H1 (cell line): ENCODE results near the gene NME7. TPM values are rescaled to one million over a fixed set of nuclear protein-coding genes. Genes with fewer than 3 reads are reported as not detected.

Experiments used
- CTCF ChIA-PET: fragments of 300-600 bp; sonication (Branson Sonifier 250); formaldehyde crosslinking; loops from one replicate; lab custom pipeline; 2021; ENCODE audit not compliant: partially characterized antibody; lab: Charles Lee
- POLR2A ChIA-PET: fragments of 300-600 bp; sonication (Branson Sonifier 250); formaldehyde crosslinking; loops from one replicate; lab custom pipeline; 2021; ENCODE audit warnings: inconsistent platforms; ENCODE audit not compliant: partially characterized antibody; lab: Charles Lee
- DNase-seq, 2 experiments: peaks; one replicate each; pipeline versions ENCODE4 v3.0.0 to v3.0.0-alpha.2; 2010 to 2022; ENCODE audit warnings: low spot score in 2 of 2, low read depth in 1 of 2, mixed read lengths in 1 of 2
- FAIRE-seq: peaks from 2 replicates; lab custom pipeline; 2011; peaks lifted over from hg19 to GRCh38; lab: Jason Lieb, UNC
- H2AFZ ChIP-seq: 2 replicates; pipeline ENCODE4 v1.8.1; 2012; ENCODE audit warnings: low read length, inconsistent platforms
- H2AK5ac ChIP-seq: 2 replicates; pipeline ENCODE4 v1.6.1; 2013; ENCODE audit warnings: low read depth, low read length
- H2BK120ac ChIP-seq: replicated peaks from 2 replicates; pipeline ENCODE3; 2013; ENCODE audit warnings: low read depth, low read length, inconsistent platforms
- H2BK12ac ChIP-seq: 2 replicates; pipeline ENCODE4 v1.6.1; 2013; ENCODE audit warnings: low read depth, low read length
- H2BK15ac ChIP-seq: 2 replicates; pipeline ENCODE4 v1.6.1; 2013; ENCODE audit warnings: low read length
- H2BK20ac ChIP-seq: 2 replicates; pipeline ENCODE4 v1.6.1; 2013; ENCODE audit warnings: low read length
- H2BK5ac ChIP-seq: 2 replicates; pipeline ENCODE4 v1.6.1; 2013; ENCODE audit warnings: low read depth, low read length
- H3K14ac ChIP-seq: 2 replicates; pipeline ENCODE4 v1.6.1; 2013; ENCODE audit warnings: inconsistent platforms; ENCODE audit not compliant: insufficient read length
- H3K18ac ChIP-seq: 2 replicates; pipeline ENCODE4 v1.6.1; 2013; ENCODE audit warnings: low read length; ENCODE audit errors: extremely low read depth
- H3K23ac ChIP-seq: 2 replicates; pipeline ENCODE4 v1.6.1; 2013; ENCODE audit warnings: inconsistent platforms; ENCODE audit not compliant: insufficient read length
- H3K23me2 ChIP-seq: 2 replicates; pipeline ENCODE4 v1.6.1; 2013; ENCODE audit warnings: low read depth, low read length
- H3K27ac ChIP-seq: 2 replicates; pipeline ENCODE4 v1.6.1; 2011; ENCODE audit warnings: low read depth, low read length, inconsistent platforms
- H3K27me3 ChIP-seq, 4 experiments: replicated peaks in 1 of 4; 1 replicate in 1 of 4; 2 replicates in 3 of 4; pipeline versions ENCODE4 v1.6.1 to v1.8.1; 2011 to 2013; ENCODE audit warnings: low read length in 3 of 4, mild to moderate bottlenecking in 3 of 4, inconsistent platforms in 2 of 4, mixed read lengths in 2 of 4, moderate library complexity in 1 of 4; ENCODE audit not compliant: control insufficient read depth in 3 of 4, insufficient read depth in 3 of 4; ENCODE audit errors: extremely low read depth in 1 of 4
- H3K36me3 ChIP-seq, 4 experiments: 2 replicates each; pipeline versions ENCODE4 v1.6.1 to v1.8.1; 2011 to 2013; ENCODE audit warnings: mild to moderate bottlenecking in 4 of 4, low read length in 3 of 4, moderate library complexity in 2 of 4, control low read depth in 1 of 4, inconsistent platforms in 1 of 4; ENCODE audit not compliant: insufficient read depth in 4 of 4, control insufficient read depth in 2 of 4
- H3K4ac ChIP-seq: replicated peaks from 2 replicates; pipeline ENCODE3; 2013; ENCODE audit warnings: low read length, low read depth, mixed read lengths, inconsistent platforms; ENCODE audit not compliant: insufficient read length
- H3K4me1 ChIP-seq, 4 experiments: replicated peaks in 1 of 4; 1 replicate in 1 of 4; 2 replicates in 3 of 4; pipeline versions ENCODE4 v1.6.1 to v1.8.1; 2011 to 2013; ENCODE audit warnings: low read length in 3 of 4, inconsistent platforms in 2 of 4, mixed read lengths in 1 of 4; ENCODE audit not compliant: insufficient read depth in 4 of 4, control insufficient read depth in 3 of 4
- H3K4me2 ChIP-seq, 2 experiments: 2 replicates each; pipeline versions ENCODE4 v1.6.1 to v1.8.1; 2011 to 2013; ENCODE audit warnings: low read depth in 2 of 2, low read length in 2 of 2, control low read depth in 1 of 2, inconsistent platforms in 1 of 2, mild to moderate bottlenecking in 1 of 2; ENCODE audit not compliant: insufficient read depth in 1 of 2
- H3K4me3 ChIP-seq, 4 experiments: fragments of 200-600, 300-600 bp in 1 of 4; sonication (generic), shearing (Covaris generic), sonication (Bioruptor Twin) in 1 of 4; 2 replicates each; pipeline versions ENCODE4 v1.5.1 to v1.8.1; 2011 to 2016; ENCODE audit warnings: low read length in 4 of 4, low read depth in 3 of 4, control low read depth in 2 of 4, inconsistent platforms in 2 of 4, mild to moderate bottlenecking in 2 of 4, mixed read lengths in 1 of 4, moderate library complexity in 1 of 4; ENCODE audit not compliant: insufficient read depth in 2 of 4; ENCODE audit errors: extremely low read depth in 1 of 4
- H3K56ac ChIP-seq: replicated peaks from 2 replicates; pipeline ENCODE3; 2013; ENCODE audit warnings: low read depth, mild to moderate bottlenecking, mixed read lengths, low read length, inconsistent platforms; ENCODE audit not compliant: insufficient read length
- H3K79me1 ChIP-seq: 2 replicates; pipeline ENCODE4 v1.6.1; 2013; ENCODE audit warnings: low read depth, low read length, control low read depth
- H3K79me2 ChIP-seq, 2 experiments: 2 replicates each; pipeline versions ENCODE4 v1.6.1 to v1.8.1; 2012 to 2013; ENCODE audit warnings: low read length in 2 of 2, mild to moderate bottlenecking in 2 of 2, inconsistent platforms in 1 of 2; ENCODE audit not compliant: insufficient read depth in 2 of 2, control insufficient read depth in 1 of 2
- H3K9ac ChIP-seq, 4 experiments: replicated peaks in 1 of 4; 1 replicate in 1 of 4; 2 replicates in 3 of 4; pipeline versions ENCODE4 v1.6.1 to v1.8.1; 2011 to 2013; ENCODE audit warnings: low read depth in 3 of 4, low read length in 3 of 4, control low read depth in 2 of 4, mild to moderate bottlenecking in 2 of 4, moderate library complexity in 2 of 4, inconsistent platforms in 1 of 4; ENCODE audit errors: extremely low read depth in 1 of 4
- H3K9me3 ChIP-seq, 2 experiments: 2 replicates each; pipeline versions ENCODE4 v1.6.1 to v1.8.1; 2012 to 2013; ENCODE audit warnings: mild to moderate bottlenecking in 2 of 2, moderate library complexity in 2 of 2, control low read depth in 1 of 2, inconsistent platforms in 1 of 2, low read depth in 1 of 2, low read length in 1 of 2, mixed read lengths in 1 of 2; ENCODE audit not compliant: insufficient read depth in 2 of 2
- H4K20me1 ChIP-seq, 2 experiments: replicated peaks in 1 of 2; 2 replicates each; pipeline versions ENCODE3 to v1.8.1; 2011 to 2013; ENCODE audit warnings: inconsistent platforms in 2 of 2, low read length in 2 of 2, mild to moderate bottlenecking in 1 of 2; ENCODE audit not compliant: insufficient read depth in 2 of 2, control insufficient read depth in 1 of 2
- H4K5ac ChIP-seq: 2 replicates; pipeline ENCODE4 v1.6.1; 2013; ENCODE audit warnings: low read length, low read depth, mixed read lengths, inconsistent platforms; ENCODE audit not compliant: insufficient read length
- H4K8ac ChIP-seq: 2 replicates; pipeline ENCODE4 v1.8.0; 2013; ENCODE audit warnings: mild to moderate bottlenecking, moderate library complexity, low read length, inconsistent platforms; ENCODE audit not compliant: insufficient read depth; ENCODE audit errors: extremely low read depth
- H4K91ac ChIP-seq: replicated peaks from 2 replicates; pipeline ENCODE3; 2013; ENCODE audit warnings: low read length, mixed read lengths, inconsistent platforms; ENCODE audit not compliant: insufficient read length
- ATF3 ChIP-seq: IDR thresholded peaks from 2 replicates; pipeline ENCODE4 v1.6.1; 2011; ENCODE audit warnings: low read depth, mild to moderate bottlenecking, low read length; ENCODE audit not compliant: insufficient read depth
- CBX5 ChIP-seq: fragments of 300-800, 300-1000 bp; sonication (generic); IDR thresholded peaks from 2 replicates; pipeline ENCODE4 v1.7.1; 2016; ENCODE audit warnings: antibody characterized with exemption, low read length, low read depth
- MAFK ChIP-seq: IDR thresholded peaks from 2 replicates; pipeline ENCODE4 v1.6.1; 2012; ENCODE audit warnings: low read depth, mild to moderate bottlenecking, improper control_type of control experiment, low read length
- WGBS, 2 experiments: shearing (Covaris generic) in 1 of 2; methylation state at CpG; one replicate each; pipeline versions ENCODE4 v1.1.6 to v1.1.7; 2013 to 2015; ENCODE audit warnings: low lambda C conversion rate in 2 of 2, mixed read lengths in 2 of 2, inconsistent platforms in 1 of 2, low coverage in 1 of 2, missing lambda C conversion rate in 1 of 2; ENCODE audit not compliant: insufficient replicate concordance in 2 of 2, insufficient coverage in 1 of 2, insufficient read length in 1 of 2; ENCODE audit errors: extremely low coverage in 1 of 2, missing lambda C conversion rate in 1 of 2; 5-methylcytosine and 5-hydroxymethylcytosine counted together
- polyA plus RNA-seq, 7 experiments: library from polyadenylated mRNA; depleted of rRNA in 3 of 7; stranded (reverse) in 5 of 7; unstranded in 2 of 7; fragments of >200 nt in 5 of 7; fragments of 200-250 nt in 2 of 7; gene quantifications; 1 replicate in 5 of 7; 2 replicates in 1 of 7; 4 replicates in 1 of 7; pipeline versions ENCODE4 v1.2.1 to v1.2.3, GENCODE V29; 2011 to 2013; ENCODE audit warnings: missing spikeins in 2 of 7, mixed read lengths in 2 of 7
- total RNA-seq: library from RNA; stranded (reverse); fragmentation: NEBNext Ultra II Directional; extraction: Animal tissue kit (Norgen Biotek cat#: 25700); gene quantifications from 2 replicates; pipeline ENCODE4 v1.2.1, GENCODE V29; 2021

The NME7 gene
- total and polyA plus RNA-seq, 2 of the 8 experiments (the other 6 are each of a cell fraction or from before 2014, with no cell fraction given) = 11.6 to 28.5 TPM

GRCh38 chr1:169338617-169339016 is 29.0 kb downstream of the NME7 start:
- ChIA-PET CTCF (interaction anchor here (0.8 to 2.0 kb wide), 3 partner anchors 10 to 701 kb away, joined by 3 to 6 read pairs (median 3); no protein-coding TSS in a partner anchor), POLR2A (no interaction called here)
- Histone ChIP-seq H3K4ac (no peak overlapping the region), H3K23me2 (no peaks in the 10 kb centered on the region), H4K8ac (no peak overlapping the region), H3K27ac (no peak overlapping the region), H4K20me1 (no peaks in the 10 kb centered on the region), H2BK12ac (no peak overlapping the region), H2AK5ac (no peak overlapping the region), H2BK120ac (no peak overlapping the region), H2BK15ac (no peak overlapping the region), H3K56ac (no peak overlapping the region), H2AFZ (no peak overlapping the region), H3K4me1 (peaks cover 0 to 2% (median 0%) of the 10 kb centered on the region in 4 experiments; a peak in 2 of 7 replicates), H3K23ac (no peak overlapping the region), H3K4me2 (no peak overlapping the region), H3K27me3 (no peaks in the 10 kb centered on the region), H2BK5ac (no peak overlapping the region), H3K79me1 (0 out of 2 replicates have a peak, but pooled peaks cover 3% of the 10 kb centered on the region), H3K9me3 (peaks cover 6 to 13% of the 10 kb centered on the region in 2 experiments; a peak in 3 of 4 replicates), H4K91ac (no peak overlapping the region), H3K36me3 (no peaks in the 10 kb centered on the region; a peak in 1 of 8 replicates), H4K5ac (no peak overlapping the region), H3K4me3 (no peak overlapping the region), H3K18ac (no peak overlapping the region), H2BK20ac (no peak overlapping the region), H3K79me2 (no peaks in the 10 kb centered on the region), H3K9ac (no peak overlapping the region), H3K14ac (no peak overlapping the region)
- DNase-seq (no peak), FAIRE-seq (no peak)
- TF ChIP-seq ATF3 (no peak), MAFK (no peak), CBX5 (no peak)
- 100% methylated on average over 2 of the region's 2 CpGs; no CpG with 5 or more reads in 1 of the 2 experiments for WGBS, 2 experiments
